K562 (cell line): ENCODE data around the gene ZDHHC18. TPM values are rescaled to one million over a fixed set of nuclear protein-coding genes. Genes with fewer than 3 reads are reported as not detected.

Experiments used
- ELF1 ChIP-seq: fragments of 200-800 bp; sonication (Bioruptor generic); IDR thresholded peaks from 2 replicates; pipeline ENCODE4 v1.6.1; 2016; ENCODE audit warnings: missing genetic modification characterization, missing compliant biosample characterization
- FOXJ2 ChIP-seq: fragments of 200-800 bp; sonication (Bioruptor generic); IDR thresholded peaks from 2 replicates; pipeline ENCODE4 v1.6.1; 2016; ENCODE audit warnings: missing genetic modification characterization, missing compliant biosample characterization
- GTF2A2 ChIP-seq: IDR thresholded peaks from 2 replicates; pipeline ENCODE4 v1.6.1; 2016; ENCODE audit warnings: mild to moderate bottlenecking, missing genetic modification characterization, missing compliant biosample characterization
- KAT7 ChIP-seq: sonication (generic); formaldehyde crosslinking; IDR thresholded peaks from 2 replicates; pipeline ENCODE4 v1.8.0; 2022; ENCODE audit warnings: missing genetic modification reagents, mild to moderate bottlenecking, borderline replicate concordance
- KDM2B ChIP-seq: fragments of 250-450 bp; sonication (Bioruptor Pico); IDR thresholded peaks from 2 replicates; pipeline ENCODE4 v1.8.0; 2021; ENCODE audit warnings: mild to moderate bottlenecking, moderate library complexity
- SOX6 ChIP-seq: fragments of 450-650 bp; IDR thresholded peaks from 2 replicates; pipeline ENCODE4 v1.6.1; 2014; ENCODE audit warnings: mild to moderate bottlenecking
- XRCC5 ChIP-seq: fragments of 200-400 bp; formaldehyde crosslinking; IDR thresholded peaks from 2 replicates; pipeline ENCODE4 v1.6.1; 2017; ENCODE audit warnings: low read depth, mild to moderate bottlenecking, low read length
- ZNF384 ChIP-seq: IDR thresholded peaks from 2 replicates; pipeline ENCODE4 v1.6.1; 2012; ENCODE audit warnings: low read depth, low read length, improper control_type of control experiment
- polyA plus RNA-seq, 8 experiments: library from polyadenylated mRNA; depleted of rRNA in 4 of 8; stranded (reverse) in 5 of 8; unstranded in 3 of 8; fragments of >200 nt; fragmentation: Nextera tagmentation in 2 of 8; fragmentation: Illumina TruSeq in 1 of 8; extraction: Ambion mirVana in 2 of 8; extraction: Trizol in 1 of 8; gene quantifications; 2 replicates each; pipeline versions ENCODE4 v1.2.1 to v1.2.3, GENCODE V29; 2011 to 2014; ENCODE audit warnings: inconsistent platforms in 1 of 8, missing spikeins in 1 of 8
- total RNA-seq, 7 experiments: library from RNA; depleted of rRNA in 6 of 7; stranded (reverse); fragments of >200 nt in 6 of 7; fragmentation: Illumina TruSeq in 2 of 7; extraction: Trizol in 2 of 7; gene quantifications; 2 replicates each; pipeline versions ENCODE4 v1.2.1 to v1.2.3, GENCODE V29; 2011 to 2021; ENCODE audit warnings: low replicate concordance in 1 of 7
- TF ChIP-seq, protein P1 (sequence below): fragments of 200-600 bp; sonication (generic); IDR thresholded peaks from one replicate; pipeline ENCODE4 v1.6.1; 2012; ENCODE audit warnings: mild to moderate bottlenecking, low read depth, low read length, inconsistent platforms
- TF ChIP-seq, protein P2 (sequence below), 2 experiments: fragments of 150-350 bp in 1 of 2; IDR thresholded peaks; 2 replicates each; pipeline ENCODE4 v1.6.1; 2012 to 2016; ENCODE audit warnings: low read depth in 2 of 2, low read length in 2 of 2, mild to moderate bottlenecking in 1 of 2, moderate library complexity in 1 of 2
- TF ChIP-seq, protein P3 (sequence below): fragments of 450-650 bp; formaldehyde crosslinking; IDR thresholded peaks from 2 replicates; pipeline ENCODE4 v1.4.0; 2022; ENCODE audit warnings: missing genetic modification characterization

The ZDHHC18 gene
- total and polyA plus RNA-seq, 9 of the 15 experiments (the other 6 are each of a cell fraction or from before 2014, with no cell fraction given) = 0.42 to 35.6 (median 15.8) TPM

DNA sequence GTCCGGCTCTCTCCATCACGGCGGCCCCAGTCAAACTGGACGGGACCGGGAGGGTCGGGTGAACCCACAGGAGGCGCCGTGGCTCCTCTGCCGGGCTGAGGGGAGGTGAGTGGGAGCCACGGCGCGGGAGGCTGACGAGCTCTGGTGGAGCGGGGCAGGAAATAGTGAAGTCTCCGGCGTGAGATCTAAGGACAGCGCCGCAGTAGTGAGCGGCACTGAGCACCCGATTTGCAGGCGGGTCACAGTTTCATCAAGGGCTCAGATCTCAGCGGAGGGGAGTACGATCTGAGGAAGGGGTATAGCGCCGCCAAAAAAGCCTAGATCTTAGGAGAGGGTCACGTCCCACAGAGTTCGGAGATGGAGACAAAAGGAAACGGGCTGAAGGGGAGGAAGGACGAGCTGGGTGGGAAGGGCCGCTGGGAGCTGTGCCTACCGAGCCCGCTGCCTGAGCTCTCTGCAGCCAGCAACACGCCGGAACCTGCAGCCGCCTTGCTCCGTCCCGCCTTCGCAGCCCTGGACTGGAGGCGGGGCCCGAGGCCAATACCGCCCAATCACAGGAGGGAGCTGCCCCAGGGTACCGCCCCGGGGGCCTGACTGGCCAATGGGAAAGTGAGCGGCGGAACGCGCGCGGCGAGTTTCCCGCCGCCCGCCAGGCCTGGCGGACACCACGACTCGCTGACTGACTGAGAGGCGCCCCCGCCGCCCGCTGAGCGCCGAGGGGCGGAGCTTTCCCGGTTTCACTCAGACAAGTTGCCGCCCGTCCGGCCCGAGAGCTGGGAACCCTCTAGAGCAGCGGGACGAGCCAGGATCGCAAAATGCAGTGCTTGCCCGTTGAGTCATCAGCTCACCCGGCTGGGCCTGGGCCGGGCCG, 38.4 kb downstream of the ZDHHC18 start (continued):
- TF ChIP-seq, protein P1, sequence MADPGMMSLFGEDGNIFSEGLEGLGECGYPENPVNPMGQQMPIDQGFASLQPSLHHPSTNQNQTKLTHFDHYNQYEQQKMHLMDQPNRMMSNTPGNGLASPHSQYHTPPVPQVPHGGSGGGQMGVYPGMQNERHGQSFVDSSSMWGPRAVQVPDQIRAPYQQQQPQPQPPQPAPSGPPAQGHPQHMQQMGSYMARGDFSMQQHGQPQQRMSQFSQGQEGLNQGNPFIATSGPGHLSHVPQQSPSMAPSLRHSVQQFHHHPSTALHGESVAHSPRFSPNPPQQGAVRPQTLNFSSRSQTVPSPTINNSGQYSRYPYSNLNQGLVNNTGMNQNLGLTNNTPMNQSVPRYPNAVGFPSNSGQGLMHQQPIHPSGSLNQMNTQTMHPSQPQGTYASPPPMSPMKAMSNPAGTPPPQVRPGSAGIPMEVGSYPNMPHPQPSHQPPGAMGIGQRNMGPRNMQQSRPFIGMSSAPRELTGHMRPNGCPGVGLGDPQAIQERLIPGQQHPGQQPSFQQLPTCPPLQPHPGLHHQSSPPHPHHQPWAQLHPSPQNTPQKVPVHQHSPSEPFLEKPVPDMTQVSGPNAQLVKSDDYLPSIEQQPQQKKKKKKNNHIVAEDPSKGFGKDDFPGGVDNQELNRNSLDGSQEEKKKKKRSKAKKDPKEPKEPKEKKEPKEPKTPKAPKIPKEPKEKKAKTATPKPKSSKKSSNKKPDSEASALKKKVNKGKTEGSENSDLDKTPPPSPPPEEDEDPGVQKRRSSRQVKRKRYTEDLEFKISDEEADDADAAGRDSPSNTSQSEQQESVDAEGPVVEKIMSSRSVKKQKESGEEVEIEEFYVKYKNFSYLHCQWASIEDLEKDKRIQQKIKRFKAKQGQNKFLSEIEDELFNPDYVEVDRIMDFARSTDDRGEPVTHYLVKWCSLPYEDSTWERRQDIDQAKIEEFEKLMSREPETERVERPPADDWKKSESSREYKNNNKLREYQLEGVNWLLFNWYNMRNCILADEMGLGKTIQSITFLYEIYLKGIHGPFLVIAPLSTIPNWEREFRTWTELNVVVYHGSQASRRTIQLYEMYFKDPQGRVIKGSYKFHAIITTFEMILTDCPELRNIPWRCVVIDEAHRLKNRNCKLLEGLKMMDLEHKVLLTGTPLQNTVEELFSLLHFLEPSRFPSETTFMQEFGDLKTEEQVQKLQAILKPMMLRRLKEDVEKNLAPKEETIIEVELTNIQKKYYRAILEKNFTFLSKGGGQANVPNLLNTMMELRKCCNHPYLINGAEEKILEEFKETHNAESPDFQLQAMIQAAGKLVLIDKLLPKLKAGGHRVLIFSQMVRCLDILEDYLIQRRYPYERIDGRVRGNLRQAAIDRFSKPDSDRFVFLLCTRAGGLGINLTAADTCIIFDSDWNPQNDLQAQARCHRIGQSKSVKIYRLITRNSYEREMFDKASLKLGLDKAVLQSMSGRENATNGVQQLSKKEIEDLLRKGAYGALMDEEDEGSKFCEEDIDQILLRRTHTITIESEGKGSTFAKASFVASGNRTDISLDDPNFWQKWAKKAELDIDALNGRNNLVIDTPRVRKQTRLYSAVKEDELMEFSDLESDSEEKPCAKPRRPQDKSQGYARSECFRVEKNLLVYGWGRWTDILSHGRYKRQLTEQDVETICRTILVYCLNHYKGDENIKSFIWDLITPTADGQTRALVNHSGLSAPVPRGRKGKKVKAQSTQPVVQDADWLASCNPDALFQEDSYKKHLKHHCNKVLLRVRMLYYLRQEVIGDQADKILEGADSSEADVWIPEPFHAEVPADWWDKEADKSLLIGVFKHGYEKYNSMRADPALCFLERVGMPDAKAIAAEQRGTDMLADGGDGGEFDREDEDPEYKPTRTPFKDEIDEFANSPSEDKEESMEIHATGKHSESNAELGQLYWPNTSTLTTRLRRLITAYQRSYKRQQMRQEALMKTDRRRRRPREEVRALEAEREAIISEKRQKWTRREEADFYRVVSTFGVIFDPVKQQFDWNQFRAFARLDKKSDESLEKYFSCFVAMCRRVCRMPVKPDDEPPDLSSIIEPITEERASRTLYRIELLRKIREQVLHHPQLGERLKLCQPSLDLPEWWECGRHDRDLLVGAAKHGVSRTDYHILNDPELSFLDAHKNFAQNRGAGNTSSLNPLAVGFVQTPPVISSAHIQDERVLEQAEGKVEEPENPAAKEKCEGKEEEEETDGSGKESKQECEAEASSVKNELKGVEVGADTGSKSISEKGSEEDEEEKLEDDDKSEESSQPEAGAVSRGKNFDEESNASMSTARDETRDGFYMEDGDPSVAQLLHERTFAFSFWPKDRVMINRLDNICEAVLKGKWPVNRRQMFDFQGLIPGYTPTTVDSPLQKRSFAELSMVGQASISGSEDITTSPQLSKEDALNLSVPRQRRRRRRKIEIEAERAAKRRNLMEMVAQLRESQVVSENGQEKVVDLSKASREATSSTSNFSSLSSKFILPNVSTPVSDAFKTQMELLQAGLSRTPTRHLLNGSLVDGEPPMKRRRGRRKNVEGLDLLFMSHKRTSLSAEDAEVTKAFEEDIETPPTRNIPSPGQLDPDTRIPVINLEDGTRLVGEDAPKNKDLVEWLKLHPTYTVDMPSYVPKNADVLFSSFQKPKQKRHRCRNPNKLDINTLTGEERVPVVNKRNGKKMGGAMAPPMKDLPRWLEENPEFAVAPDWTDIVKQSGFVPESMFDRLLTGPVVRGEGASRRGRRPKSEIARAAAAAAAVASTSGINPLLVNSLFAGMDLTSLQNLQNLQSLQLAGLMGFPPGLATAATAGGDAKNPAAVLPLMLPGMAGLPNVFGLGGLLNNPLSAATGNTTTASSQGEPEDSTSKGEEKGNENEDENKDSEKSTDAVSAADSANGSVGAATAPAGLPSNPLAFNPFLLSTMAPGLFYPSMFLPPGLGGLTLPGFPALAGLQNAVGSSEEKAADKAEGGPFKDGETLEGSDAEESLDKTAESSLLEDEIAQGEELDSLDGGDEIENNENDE = no peak
- TF ChIP-seq ELF1 (tag) (no peak), ZNF384 (no peak), XRCC5 (no peak; the same call in 1 of the 2 replicates), GTF2A2 (tag) (no peak), SOX6 (no peak), KDM2B (peak; percentile 89), FOXJ2 (tag) (no peak), KAT7 (CRISPR knock-in tag) (no peak)
- TF ChIP-seq, protein P2, sequence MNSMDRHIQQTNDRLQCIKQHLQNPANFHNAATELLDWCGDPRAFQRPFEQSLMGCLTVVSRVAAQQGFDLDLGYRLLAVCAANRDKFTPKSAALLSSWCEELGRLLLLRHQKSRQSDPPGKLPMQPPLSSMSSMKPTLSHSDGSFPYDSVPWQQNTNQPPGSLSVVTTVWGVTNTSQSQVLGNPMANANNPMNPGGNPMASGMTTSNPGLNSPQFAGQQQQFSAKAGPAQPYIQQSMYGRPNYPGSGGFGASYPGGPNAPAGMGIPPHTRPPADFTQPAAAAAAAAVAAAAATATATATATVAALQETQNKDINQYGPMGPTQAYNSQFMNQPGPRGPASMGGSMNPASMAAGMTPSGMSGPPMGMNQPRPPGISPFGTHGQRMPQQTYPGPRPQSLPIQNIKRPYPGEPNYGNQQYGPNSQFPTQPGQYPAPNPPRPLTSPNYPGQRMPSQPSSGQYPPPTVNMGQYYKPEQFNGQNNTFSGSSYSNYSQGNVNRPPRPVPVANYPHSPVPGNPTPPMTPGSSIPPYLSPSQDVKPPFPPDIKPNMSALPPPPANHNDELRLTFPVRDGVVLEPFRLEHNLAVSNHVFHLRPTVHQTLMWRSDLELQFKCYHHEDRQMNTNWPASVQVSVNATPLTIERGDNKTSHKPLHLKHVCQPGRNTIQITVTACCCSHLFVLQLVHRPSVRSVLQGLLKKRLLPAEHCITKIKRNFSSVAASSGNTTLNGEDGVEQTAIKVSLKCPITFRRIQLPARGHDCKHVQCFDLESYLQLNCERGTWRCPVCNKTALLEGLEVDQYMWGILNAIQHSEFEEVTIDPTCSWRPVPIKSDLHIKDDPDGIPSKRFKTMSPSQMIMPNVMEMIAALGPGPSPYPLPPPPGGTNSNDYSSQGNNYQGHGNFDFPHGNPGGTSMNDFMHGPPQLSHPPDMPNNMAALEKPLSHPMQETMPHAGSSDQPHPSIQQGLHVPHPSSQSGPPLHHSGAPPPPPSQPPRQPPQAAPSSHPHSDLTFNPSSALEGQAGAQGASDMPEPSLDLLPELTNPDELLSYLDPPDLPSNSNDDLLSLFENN (IDR thresholded peaks at IDR 0.05; ENCODE audit: low read depth in 2 of 2, low read length in 2 of 2) = no peak
- TF ChIP-seq, protein P3, sequence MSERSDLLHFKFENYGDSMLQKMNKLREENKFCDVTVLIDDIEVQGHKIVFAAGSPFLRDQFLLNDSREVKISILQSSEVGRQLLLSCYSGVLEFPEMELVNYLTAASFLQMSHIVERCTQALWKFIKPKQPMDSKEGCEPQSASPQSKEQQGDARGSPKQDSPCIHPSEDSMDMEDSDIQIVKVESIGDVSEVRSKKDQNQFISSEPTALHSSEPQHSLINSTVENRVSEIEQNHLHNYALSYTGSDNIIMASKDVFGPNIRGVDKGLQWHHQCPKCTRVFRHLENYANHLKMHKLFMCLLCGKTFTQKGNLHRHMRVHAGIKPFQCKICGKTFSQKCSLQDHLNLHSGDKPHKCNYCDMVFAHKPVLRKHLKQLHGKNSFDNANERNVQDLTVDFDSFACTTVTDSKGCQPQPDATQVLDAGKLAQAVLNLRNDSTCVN (CRISPR knock-in tag) = no peak
